ENCODE data around the gene HEXA. TPM values are rescaled to one million over a fixed set of nuclear protein-coding genes. Genes with fewer than 3 reads are reported as not detected.
A peak's percentile ranks its signal among the peaks of the same experiment; 100 is the strongest.

HEXA gene
- total RNA-seq, 3 donors from 2014 or later (not counting 1 experiment from before 2014, with no cell fraction given) = 154 to 173 (median 172) TPM

DNA sequence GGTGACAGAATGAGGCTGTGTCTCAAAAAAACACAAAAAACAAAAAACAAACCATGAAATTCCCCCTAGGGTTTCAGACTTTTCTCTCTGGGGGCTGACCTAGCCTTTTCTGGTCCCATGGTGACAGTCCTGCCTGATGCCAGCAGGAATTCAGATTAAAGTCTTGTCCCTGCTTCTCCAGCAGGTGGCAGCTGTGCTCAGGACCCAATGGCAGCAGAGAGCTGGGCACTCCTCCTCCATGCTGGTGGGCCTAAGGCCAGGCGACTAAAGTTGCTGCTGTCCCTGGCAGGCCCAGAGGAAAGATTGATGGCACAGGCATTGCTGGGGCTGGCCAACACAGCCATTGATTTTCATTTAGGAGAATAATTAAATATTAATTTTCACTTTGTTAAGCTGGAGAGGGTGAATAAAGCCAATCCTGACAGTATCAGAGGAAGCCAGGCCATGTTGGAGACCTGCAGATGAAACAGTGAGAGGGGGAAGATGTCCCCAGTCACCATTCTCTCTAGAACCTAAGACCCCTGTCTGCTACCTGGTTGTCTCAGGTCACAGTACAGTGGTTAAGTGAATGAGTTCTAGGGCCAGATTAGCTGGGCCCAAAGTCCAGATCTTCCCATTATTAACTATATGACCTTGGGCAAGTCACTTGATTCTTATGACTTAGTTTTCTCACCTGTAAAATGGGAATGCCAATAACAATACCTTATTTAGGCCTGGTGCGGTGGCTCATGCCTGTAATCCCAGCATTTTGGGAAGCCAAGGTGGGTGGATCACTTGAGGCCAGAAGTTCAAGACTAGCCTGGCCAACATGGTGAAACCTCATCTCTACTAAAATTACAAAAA, 63.0 kb downstream of the HEXA start:
- DNase-seq (peak; percentile 53 to 75), ATAC-seq (peak; percentile 87 to 100 (median 98))
- no peak overlapping the region for H3K4me3 Mint-ChIP-seq
- WGBS (ENCODE audit: insufficient coverage) = 67% methylated on average over 2 of the region's 2 CpGs
- TF ChIP-seq, protein P1, sequence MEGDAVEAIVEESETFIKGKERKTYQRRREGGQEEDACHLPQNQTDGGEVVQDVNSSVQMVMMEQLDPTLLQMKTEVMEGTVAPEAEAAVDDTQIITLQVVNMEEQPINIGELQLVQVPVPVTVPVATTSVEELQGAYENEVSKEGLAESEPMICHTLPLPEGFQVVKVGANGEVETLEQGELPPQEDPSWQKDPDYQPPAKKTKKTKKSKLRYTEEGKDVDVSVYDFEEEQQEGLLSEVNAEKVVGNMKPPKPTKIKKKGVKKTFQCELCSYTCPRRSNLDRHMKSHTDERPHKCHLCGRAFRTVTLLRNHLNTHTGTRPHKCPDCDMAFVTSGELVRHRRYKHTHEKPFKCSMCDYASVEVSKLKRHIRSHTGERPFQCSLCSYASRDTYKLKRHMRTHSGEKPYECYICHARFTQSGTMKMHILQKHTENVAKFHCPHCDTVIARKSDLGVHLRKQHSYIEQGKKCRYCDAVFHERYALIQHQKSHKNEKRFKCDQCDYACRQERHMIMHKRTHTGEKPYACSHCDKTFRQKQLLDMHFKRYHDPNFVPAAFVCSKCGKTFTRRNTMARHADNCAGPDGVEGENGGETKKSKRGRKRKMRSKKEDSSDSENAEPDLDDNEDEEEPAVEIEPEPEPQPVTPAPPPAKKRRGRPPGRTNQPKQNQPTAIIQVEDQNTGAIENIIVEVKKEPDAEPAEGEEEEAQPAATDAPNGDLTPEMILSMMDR (IDR thresholded peaks at IDR 0.05) = peak; percentile 74
- no peak overlapping the region for H3K27ac Mint-ChIP-seq
- H3K9me3 Mint-ChIP-seq = no peaks in the 10 kb centered on the region
- no peak overlapping the region for H3K4me3 ChIP-seq (ENCODE audit: low read length)
- H3K9me3 ChIP-seq (ENCODE audit: control insufficient read depth, insufficient read depth, low read length) = no peaks in the 10 kb centered on the region
- no peaks in the 10 kb centered on the region for H3K4me1 ChIP-seq (ENCODE audit: control insufficient read depth, insufficient read depth, low read length)
- H3K27me3 Mint-ChIP-seq (ENCODE audit: low read depth in 2 of 2) = no peaks in the 10 kb centered on the region
- no peak overlapping the region for H3K27ac ChIP-seq (ENCODE audit: low read length)
- intact Hi-C loops (cut with micrococcal nuclease) = loop anchor here (5.0 to 10.0 kb wide), 3 partner anchors 162 to 362 kb away; partner anchors contain the start of gene ARIH1
- no peaks in the 10 kb centered on the region for H3K27me3 ChIP-seq (ENCODE audit: control insufficient read depth, insufficient read depth, low read length)
- no peaks in the 10 kb centered on the region for H3K4me1 Mint-ChIP-seq
- no peaks in the 10 kb centered on the region for H3K36me3 Mint-ChIP-seq
- no peaks in the 10 kb centered on the region for H3K36me3 ChIP-seq (ENCODE audit: control insufficient read depth, insufficient read depth, low read length)

DNA sequence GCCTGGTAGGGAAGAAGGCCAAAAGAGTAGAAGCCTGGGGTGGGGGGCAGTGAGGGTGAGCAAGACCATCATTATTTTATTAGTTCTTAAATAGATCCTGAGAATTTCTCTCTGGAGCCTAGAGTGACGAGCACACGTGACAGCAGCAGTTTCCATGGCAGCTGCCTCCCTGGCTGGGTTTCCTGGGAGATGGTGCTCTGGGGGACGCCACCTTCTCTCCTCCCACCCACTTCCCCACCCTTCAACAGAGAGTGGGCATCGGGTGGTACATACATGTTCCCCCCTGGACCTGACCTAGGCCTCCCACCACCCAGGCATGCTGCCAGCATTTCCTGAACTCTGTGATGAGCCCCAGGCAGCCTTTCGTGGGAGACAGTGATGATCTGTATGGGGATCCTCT, 68.8 kb downstream of the HEXA start:
- H3K4me3 Mint-ChIP-seq = no peak overlapping the region
- H3K36me3 Mint-ChIP-seq = no peaks in the 10 kb centered on the region
- H3K9me3 Mint-ChIP-seq = no peaks in the 10 kb centered on the region
- Histone ChIP-seq H3K36me3 (ENCODE audit: control insufficient read depth, insufficient read depth, low read length) (no peaks in the 10 kb centered on the region), H3K9me3 (ENCODE audit: control insufficient read depth, insufficient read depth, low read length) (no peaks in the 10 kb centered on the region), H3K27me3 (ENCODE audit: control insufficient read depth, insufficient read depth, low read length) (no peaks in the 10 kb centered on the region), H3K4me1 (ENCODE audit: control insufficient read depth, insufficient read depth, low read length) (no peaks in the 10 kb centered on the region), H3K4me3 (ENCODE audit: low read length) (no peak overlapping the region), H3K27ac (ENCODE audit: low read length) (no peak overlapping the region)
- whole genome bisulfite sequencing (ENCODE audit: insufficient coverage) = 90% methylated on average over 5 of the region's 5 CpGs
- DNase-seq (no peak), ATAC-seq (no peak)
- intact Hi-C loops (cut with micrococcal nuclease) = no loop called here
- H3K4me1 Mint-ChIP-seq = peaks cover 0 to 15% of the 10 kb centered on the region in 2 donors
- peak overlapping the region in 1 of 2 donors; percentile 70 for H3K27ac Mint-ChIP-seq
- H3K27me3 Mint-ChIP-seq (ENCODE audit: low read depth in 2 of 2) = no peaks in the 10 kb centered on the region
- TF ChIP-seq, protein P1 (IDR thresholded peaks at IDR 0.05) = no peak

DNA sequence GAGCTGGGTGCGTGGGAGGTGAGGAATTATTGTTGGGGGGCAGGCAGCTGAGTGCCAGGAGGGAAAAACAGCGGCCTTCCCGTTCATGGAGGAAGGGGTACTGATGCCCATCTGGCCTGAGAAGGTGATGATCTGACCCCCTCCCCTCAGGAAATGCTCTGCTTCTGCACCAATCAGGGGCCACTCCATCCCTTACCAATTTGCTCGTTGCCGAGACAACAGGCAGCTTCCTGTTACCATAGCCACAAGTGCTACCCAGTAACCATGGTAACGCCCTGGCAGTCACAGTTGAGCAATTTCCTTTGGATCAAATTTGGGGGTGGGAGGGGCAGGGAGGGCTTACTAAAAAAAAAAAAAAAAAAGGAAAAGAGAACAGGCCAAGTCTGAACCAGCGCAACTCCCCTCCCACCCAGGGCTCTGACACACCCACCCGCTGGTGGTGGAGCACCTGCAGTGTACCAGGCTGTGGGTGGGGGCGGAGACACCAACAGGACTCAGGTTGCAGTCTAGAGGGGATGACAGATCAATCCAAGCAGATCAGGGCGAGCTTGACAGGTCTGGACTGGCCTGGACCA, 69.5 kb downstream of the HEXA start:
- Mint-ChIP-seq H3K4me1 (peaks cover 0 to 15% of the 10 kb centered on the region in 2 donors), H3K27ac (peak overlapping the region in 1 of 2 donors; percentile 70), H3K36me3 (no peaks in the 10 kb centered on the region), H3K4me3 (no peak overlapping the region), H3K27me3 (ENCODE audit: low read depth in 2 of 2) (no peaks in the 10 kb centered on the region), H3K9me3 (no peaks in the 10 kb centered on the region)
- intact Hi-C loops (cut with micrococcal nuclease) = no loop called here
- WGBS (ENCODE audit: insufficient coverage) = 52% methylated on average over 6 of the region's 10 CpGs
- Histone ChIP-seq H3K36me3 (ENCODE audit: control insufficient read depth, insufficient read depth, low read length) (no peaks in the 10 kb centered on the region), H3K4me1 (ENCODE audit: control insufficient read depth, insufficient read depth, low read length) (no peaks in the 10 kb centered on the region), H3K27me3 (ENCODE audit: control insufficient read depth, insufficient read depth, low read length) (no peaks in the 10 kb centered on the region), H3K27ac (ENCODE audit: low read length) (no peak overlapping the region), H3K4me3 (ENCODE audit: low read length) (no peak overlapping the region), H3K9me3 (ENCODE audit: control insufficient read depth, insufficient read depth, low read length) (no peaks in the 10 kb centered on the region)
- DNase-seq (peak in 1 of 2 donors; percentile 82), ATAC-seq (peak in 2 of 3 donors; percentile 80 to 89)
- TF ChIP-seq, protein P1 (IDR thresholded peaks at IDR 0.05) = no peak
